Measurements from ENCODE around the gene NIN. TPM values are rescaled to one million over a fixed set of nuclear protein-coding genes. Genes with fewer than 3 reads are reported as not detected.

The NIN gene
- total RNA-seq, 4 donors from 2014 or later: 22.3 to 25.5 (median 22.5) TPM

- no peak for DNase-seq
- H3K9me3 ChIP-seq: no peaks in the 10 kb centered on the region
- H3K27me3 ChIP-seq: no peaks in the 10 kb centered on the region
- TF ChIP-seq POLR2A (IDR thresholded peaks at IDR 0.05): no peak
- TF ChIP-seq, protein P1, sequence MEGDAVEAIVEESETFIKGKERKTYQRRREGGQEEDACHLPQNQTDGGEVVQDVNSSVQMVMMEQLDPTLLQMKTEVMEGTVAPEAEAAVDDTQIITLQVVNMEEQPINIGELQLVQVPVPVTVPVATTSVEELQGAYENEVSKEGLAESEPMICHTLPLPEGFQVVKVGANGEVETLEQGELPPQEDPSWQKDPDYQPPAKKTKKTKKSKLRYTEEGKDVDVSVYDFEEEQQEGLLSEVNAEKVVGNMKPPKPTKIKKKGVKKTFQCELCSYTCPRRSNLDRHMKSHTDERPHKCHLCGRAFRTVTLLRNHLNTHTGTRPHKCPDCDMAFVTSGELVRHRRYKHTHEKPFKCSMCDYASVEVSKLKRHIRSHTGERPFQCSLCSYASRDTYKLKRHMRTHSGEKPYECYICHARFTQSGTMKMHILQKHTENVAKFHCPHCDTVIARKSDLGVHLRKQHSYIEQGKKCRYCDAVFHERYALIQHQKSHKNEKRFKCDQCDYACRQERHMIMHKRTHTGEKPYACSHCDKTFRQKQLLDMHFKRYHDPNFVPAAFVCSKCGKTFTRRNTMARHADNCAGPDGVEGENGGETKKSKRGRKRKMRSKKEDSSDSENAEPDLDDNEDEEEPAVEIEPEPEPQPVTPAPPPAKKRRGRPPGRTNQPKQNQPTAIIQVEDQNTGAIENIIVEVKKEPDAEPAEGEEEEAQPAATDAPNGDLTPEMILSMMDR (IDR thresholded peaks at IDR 0.05): no peak
- intact Hi-C loops (cut with DNase I): no loop called here
- H3K27ac ChIP-seq: no peak overlapping the region
- H3K36me3 ChIP-seq: no peaks in the 10 kb centered on the region
- 53 to 59% methylated on average over 4 of the region's 4 CpGs for WGBS, 2 donors
- H3K4me3 ChIP-seq (replicated peaks in 1 of 3): no peak overlapping the region
- peaks cover 5% of the 10 kb centered on the region in 2 donors for H3K4me1 ChIP-seq
Observed at GRCh38 chr14:50862036-50862570, 31.1 kb upstream of the NIN start.

DNA sequence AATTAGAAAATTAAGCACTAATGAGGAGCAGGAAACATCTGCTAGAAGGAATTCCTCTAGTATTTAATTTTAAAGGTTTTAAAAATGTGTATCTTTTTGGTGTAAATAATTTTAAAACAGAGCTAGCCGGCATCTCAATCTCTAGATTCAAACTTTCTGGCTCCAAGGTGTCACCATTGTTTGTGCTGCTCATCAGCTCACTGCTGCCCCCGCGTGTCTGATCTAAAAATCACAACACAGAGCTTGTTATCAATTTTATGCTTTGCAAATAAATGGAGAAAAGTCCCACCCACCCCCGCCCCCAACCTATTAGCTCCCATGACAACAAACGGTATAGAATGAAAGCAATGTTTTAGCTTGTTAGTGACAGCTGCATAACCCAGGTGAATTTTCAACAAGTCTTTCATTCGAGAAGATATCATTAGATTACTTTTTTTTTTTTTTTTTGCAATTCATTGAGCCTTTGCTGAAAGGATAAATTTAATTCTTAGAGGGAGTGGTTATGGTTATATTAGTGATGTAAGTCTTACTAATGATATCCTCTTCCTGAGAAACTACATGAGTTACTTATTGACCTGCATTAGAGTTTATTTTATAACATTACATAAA lies 29.6 kb upstream of the NIN start:
- Histone ChIP-seq H3K27me3 (no peaks in the 10 kb centered on the region), H3K4me1 (peaks cover 5% of the 10 kb centered on the region in 2 donors), H3K36me3 (no peaks in the 10 kb centered on the region), H3K4me3 (replicated peaks in 1 of 3) (peak overlapping the region in 1 of 3 donors; percentile 36), H3K27ac (peak overlapping the region in 2 of 3 donors; percentile 44 to 47), H3K9me3 (no peaks in the 10 kb centered on the region)
- 8 to 9% methylated on average over 6 of the region's 6 CpGs for WGBS, 2 donors
- DNase-seq: peak; percentile 76 to 83
- TF ChIP-seq POLR2A (IDR thresholded peaks at IDR 0.05): no peak
- TF ChIP-seq, protein P1 (IDR thresholded peaks at IDR 0.05): peak; percentile 47 to 82 (median 50)
- intact Hi-C loops (cut with DNase I): no loop called here

- TF ChIP-seq, protein P1 (IDR thresholded peaks at IDR 0.05): no peak
- TF ChIP-seq POLR2A (IDR thresholded peaks at IDR 0.05): no peak
- 27% methylated on average over 1 of the region's 1 CpG; no CpG with 5 or more reads in 1 of the 2 donors for WGBS, 2 donors
Observed at GRCh38 chr14:50859296-50859624, 28.3 kb upstream of the NIN start.

DNA sequence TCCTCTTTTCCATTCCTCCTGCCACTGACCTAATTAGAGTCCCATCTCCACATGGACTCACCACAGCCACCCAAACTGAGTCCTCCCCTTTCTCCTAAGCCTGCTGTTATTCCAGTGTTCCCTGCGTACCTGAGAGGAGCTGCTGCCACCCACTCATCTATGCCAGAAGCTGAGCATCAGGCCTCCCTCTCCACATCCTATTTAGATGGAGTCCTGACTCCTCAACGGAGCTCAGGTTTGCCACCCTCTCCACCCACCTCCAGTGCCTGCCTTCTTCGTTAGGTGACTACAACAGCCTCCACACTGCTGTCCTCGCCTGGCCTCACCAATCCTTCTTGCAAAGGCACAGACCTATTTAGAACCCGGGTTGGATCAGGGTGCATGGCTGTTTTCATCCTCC lies 25.7 kb upstream of the NIN start:
- 93 to 95% methylated on average over 5 of the region's 5 CpGs for WGBS, 2 donors
- TF ChIP-seq, protein P1 (IDR thresholded peaks at IDR 0.05): no peak
- no peak for TF ChIP-seq POLR2A (IDR thresholded peaks at IDR 0.05)
- intact Hi-C loops (cut with DNase I): no loop called here
- Histone ChIP-seq H3K27ac (no peak overlapping the region), H3K4me1 (peaks cover 5% of the 10 kb centered on the region in 2 donors), H3K36me3 (no peaks in the 10 kb centered on the region), H3K9me3 (no peaks in the 10 kb centered on the region), H3K27me3 (no peaks in the 10 kb centered on the region), H3K4me3 (replicated peaks in 1 of 3) (no peak overlapping the region)
- DNase-seq: no peak

More at GRCh38 chr14:50859296-50859624, 28.3 kb upstream of the NIN start:
- H3K4me1 ChIP-seq: peaks cover 5% of the 10 kb centered on the region in 2 donors
- no peak overlapping the region for H3K27ac ChIP-seq
- no peaks in the 10 kb centered on the region for H3K36me3 ChIP-seq
- no peak overlapping the region for H3K4me3 ChIP-seq (replicated peaks in 1 of 3)
- intact Hi-C loops (cut with DNase I): no loop called here
- DNase-seq: no peak
- H3K9me3 ChIP-seq: no peaks in the 10 kb centered on the region
- H3K27me3 ChIP-seq: no peaks in the 10 kb centered on the region

DNA sequence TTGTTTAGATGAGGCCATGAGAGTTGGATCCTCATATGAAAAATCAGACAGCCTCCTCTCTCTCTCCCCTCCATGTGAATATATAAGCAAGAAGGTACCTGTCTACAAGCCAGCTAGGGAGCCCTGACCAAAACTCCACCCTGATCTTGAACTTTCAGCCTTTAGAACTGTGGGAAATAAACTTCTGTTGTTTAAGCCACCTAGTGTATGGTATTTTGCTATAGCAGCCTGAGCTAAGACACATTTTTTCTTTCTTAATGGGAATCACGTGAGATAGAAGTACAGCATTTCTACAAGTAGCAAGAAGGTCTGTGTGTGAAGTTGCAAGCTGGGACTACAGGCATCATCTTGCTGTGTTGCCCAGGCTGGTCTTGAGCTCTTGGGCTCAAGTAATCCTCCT lies 24.6 kb upstream of the NIN start:
- no peak for DNase-seq
- H3K27ac ChIP-seq: no peak overlapping the region
- intact Hi-C loops (cut with DNase I): no loop called here
- peaks cover 5% of the 10 kb centered on the region in 2 donors for H3K4me1 ChIP-seq
- TF ChIP-seq, protein P1 (IDR thresholded peaks at IDR 0.05): no peak
- no peak for TF ChIP-seq POLR2A (IDR thresholded peaks at IDR 0.05)
- no peaks in the 10 kb centered on the region for H3K36me3 ChIP-seq
- no peak overlapping the region for H3K4me3 ChIP-seq (replicated peaks in 1 of 3)
- no peaks in the 10 kb centered on the region for H3K27me3 ChIP-seq
- no peaks in the 10 kb centered on the region for H3K9me3 ChIP-seq
- WGBS, 2 donors: 57 to 59% methylated on average over 1 of the region's 1 CpG
